GM12801 (cell line): Measurements from ENCODE around the gene ATG9B.

Source experiments
- TF ChIP-seq, protein P1 (sequence below): IDR thresholded peaks from one replicate; pipeline ENCODE4 v1.5.1; 2011; ENCODE audit warnings: control low read depth; ENCODE audit not compliant: insufficient read length; ENCODE audit errors: extremely low read depth

Gene ATG9B

DNA sequence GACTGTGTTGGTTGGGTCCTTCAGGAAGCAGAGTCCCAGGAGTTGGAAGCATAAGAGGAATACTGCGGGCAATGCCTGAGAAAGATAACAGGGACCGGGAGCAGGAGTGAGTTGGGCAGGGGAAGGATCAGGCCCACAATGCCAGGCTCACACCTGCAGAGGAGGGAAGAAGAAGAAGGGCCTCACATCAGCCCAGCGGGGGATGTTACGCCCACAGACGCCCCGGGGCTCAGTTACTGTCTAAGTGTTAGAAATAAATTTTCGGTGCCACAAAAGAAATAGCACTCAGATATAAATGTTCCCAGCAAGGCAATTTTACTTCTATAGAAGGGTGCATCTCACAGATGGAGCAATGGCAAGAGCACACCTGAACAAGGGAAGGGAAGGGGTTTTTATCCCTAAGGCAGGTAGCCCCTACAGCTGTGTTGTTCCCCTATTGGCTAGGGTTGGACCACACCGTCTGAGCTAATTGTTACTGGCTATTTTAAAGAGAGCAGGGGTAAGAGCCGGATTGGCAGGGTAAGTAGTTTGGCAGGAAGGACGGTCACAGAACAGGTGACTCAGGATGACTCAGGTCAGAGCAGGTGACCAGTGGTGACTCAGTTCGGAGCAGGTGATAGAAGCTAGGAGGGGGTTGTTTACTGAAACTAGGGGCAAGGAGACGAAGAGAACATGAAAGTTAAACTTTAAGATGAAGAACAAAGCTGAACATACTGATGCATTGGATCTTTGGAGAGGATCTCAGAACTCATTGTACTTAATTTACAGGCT is 33.7 kb downstream of the ATG9B start, which contains the start of gene NOS3:
TSS of gene NOS3 (plus strand) at position 602 of the 771 bp plus-strand sequence. CDS start 2,787 bp downstream, outside the sequence.
- TF ChIP-seq, protein P1, sequence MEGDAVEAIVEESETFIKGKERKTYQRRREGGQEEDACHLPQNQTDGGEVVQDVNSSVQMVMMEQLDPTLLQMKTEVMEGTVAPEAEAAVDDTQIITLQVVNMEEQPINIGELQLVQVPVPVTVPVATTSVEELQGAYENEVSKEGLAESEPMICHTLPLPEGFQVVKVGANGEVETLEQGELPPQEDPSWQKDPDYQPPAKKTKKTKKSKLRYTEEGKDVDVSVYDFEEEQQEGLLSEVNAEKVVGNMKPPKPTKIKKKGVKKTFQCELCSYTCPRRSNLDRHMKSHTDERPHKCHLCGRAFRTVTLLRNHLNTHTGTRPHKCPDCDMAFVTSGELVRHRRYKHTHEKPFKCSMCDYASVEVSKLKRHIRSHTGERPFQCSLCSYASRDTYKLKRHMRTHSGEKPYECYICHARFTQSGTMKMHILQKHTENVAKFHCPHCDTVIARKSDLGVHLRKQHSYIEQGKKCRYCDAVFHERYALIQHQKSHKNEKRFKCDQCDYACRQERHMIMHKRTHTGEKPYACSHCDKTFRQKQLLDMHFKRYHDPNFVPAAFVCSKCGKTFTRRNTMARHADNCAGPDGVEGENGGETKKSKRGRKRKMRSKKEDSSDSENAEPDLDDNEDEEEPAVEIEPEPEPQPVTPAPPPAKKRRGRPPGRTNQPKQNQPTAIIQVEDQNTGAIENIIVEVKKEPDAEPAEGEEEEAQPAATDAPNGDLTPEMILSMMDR, result no peak

DNA sequence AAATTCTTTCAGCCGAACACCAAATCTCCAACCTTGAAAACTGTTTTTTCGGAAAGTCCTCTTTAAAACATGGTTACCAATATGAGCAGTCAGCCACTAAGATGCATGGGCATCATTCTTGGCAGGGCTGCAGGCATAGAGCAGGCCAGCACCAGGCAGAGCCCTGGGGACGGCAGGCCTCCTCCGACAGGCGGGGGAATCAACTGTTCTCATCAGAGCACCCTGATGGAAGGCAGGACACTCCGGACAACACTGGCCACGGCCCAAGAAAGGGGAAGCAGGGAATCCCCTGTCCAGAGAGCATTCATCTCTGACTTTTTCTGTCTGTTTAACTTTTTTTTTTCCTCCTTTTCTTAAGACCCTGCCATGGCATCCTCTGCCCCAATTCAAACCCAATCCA is 34.8 kb downstream of the ATG9B start:
- TF ChIP-seq, protein P1, result no peak

DNA sequence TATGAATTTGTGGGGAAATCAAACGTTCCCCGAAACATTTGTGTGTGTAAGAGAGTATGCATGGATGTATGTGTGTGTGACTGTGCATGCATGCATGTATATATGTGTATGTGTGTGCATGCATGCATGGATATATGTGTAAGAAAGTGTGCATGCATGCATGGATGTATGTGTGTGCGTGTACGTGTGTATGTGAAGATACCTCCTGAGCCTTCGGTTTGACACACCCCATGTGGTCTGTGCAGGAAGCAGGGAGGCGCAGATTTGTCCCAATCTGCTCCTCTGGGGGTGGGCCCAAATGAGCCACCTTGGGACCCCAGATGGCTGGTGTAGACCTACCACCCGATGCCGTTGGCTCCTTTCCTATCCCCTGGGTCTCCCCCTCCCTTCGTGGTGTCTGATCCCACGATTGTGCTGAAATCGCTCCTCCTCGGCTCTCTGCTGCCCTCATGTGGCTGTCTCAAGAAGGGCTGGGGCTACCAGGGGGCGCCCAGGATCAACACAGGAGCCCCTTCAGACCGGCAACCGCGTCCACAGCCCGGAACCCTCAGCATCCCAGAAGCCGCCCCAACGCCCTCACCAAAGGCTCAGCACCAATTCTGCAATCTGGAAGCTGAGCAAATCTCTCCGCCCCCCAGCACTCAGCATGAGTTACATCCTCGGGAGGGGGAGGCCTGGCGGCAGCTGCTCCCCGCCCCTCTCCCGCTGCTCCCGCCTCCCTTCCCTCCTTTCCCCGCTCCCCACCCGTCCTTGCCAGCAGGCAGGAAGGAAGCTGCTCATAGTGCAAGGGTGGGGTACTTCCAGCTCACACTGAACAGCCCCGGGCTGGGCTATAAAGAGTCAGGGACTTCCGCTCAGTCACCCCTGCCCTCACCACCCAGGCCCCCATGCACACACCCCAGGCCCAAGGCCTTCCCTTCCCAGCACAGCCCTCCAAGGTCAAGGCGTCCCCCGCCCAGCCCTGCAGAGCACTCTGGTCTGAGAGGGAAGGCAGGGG is 35.8 kb downstream of the ATG9B start:
- TF ChIP-seq, protein P1, result no peak

DNA sequence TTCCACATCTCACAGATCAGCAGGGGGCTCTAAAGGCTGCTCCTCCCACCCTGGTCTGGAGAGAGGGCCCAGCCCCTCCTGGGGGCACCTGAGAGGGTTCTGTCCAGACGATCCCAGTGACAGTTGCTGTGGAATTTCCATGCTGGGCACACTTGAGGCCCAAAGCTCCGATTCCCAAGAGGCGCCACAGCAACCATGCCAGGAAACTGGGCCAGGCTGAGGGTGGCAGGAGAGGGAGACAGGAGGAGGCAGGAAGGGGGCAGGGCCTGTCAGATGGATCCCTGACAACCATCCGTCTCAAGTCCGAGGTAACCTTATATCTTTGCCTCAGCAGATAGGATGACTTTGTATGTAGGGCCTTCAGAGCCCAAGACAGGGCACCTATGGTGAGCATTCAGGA is 37.7 kb downstream of the ATG9B start:
- TF ChIP-seq, protein P1, result no peak

DNA sequence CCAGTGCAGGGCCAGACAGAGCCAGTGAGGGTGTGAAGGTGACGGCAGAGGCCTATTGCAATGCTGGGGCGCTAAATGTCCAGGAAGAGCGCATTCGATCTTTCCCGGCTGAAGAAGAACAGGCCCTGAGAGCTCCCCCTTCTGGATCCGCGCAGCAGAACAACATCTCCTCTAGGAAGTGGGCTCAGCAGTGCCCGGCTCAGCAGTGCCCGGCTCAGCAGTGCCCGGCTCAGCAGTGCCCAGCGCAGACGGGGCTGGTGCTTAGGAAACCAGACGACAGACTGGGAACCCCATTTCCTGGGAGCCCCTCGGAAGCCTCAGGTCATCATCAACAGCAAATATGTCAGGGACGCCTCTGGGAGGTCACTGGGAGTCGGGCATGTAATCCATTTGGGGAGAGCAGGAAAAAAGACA is 38.2 kb downstream of the ATG9B start:
- TF ChIP-seq, protein P1, result no peak

GRCh38 chr7:150983893-150984368 is 40.4 kb downstream of the ATG9B start:
- TF ChIP-seq, protein P1, result no peak

DNA sequence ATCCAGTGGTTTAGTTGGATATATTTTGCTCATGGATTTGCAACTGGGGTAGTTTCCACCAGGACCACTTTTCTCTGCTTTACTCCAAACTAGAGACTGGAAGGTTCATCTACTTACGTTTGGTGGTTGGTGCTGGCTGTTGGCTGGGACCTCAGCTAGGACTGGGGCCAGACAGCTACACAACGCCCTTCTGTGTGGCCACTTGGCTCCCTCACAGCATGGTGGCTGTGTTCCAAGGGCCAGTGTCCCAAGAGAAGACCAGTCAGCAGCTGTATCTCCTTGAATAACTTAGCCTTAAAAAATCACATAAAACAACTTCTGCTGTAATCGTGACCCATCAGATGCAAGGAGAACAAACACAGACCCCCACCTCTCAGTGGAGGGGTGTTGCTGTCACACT is 41.9 kb downstream of the ATG9B start:
- TF ChIP-seq, protein P1, result no peak
